AG09309 (cell line): ENCODE measurements around the gene FBXL14.

ENCODE experiments used
- DNase-seq: peaks from one replicate; pipeline ENCODE4 v3.0.0-alpha.2; 2010; ENCODE audit warnings: low read depth
- H3K4me3 ChIP-seq: 2 replicates; pipeline ENCODE4 v1.5.1; 2011; ENCODE audit warnings: mild to moderate bottlenecking, low read depth, low read length, moderate library complexity; ENCODE audit not compliant: control insufficient read depth
- TF ChIP-seq, protein P1 (sequence below): IDR thresholded peaks from 2 replicates; pipeline ENCODE4 v1.5.1; 2011; ENCODE audit warnings: mild to moderate bottlenecking, low read depth, low read length, inconsistent platforms; ENCODE audit not compliant: insufficient read depth, control insufficient read depth; ENCODE audit errors: missing control alignments

Gene FBXL14

GRCh38 chr12:1611803-1612572 lies 17.6 kb upstream of the FBXL14 start:
- TF ChIP-seq, protein P1, sequence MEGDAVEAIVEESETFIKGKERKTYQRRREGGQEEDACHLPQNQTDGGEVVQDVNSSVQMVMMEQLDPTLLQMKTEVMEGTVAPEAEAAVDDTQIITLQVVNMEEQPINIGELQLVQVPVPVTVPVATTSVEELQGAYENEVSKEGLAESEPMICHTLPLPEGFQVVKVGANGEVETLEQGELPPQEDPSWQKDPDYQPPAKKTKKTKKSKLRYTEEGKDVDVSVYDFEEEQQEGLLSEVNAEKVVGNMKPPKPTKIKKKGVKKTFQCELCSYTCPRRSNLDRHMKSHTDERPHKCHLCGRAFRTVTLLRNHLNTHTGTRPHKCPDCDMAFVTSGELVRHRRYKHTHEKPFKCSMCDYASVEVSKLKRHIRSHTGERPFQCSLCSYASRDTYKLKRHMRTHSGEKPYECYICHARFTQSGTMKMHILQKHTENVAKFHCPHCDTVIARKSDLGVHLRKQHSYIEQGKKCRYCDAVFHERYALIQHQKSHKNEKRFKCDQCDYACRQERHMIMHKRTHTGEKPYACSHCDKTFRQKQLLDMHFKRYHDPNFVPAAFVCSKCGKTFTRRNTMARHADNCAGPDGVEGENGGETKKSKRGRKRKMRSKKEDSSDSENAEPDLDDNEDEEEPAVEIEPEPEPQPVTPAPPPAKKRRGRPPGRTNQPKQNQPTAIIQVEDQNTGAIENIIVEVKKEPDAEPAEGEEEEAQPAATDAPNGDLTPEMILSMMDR: no peak
- peak; percentile 90 for DNase-seq
- H3K4me3 ChIP-seq: peak overlapping the region; percentile 14

DNA sequence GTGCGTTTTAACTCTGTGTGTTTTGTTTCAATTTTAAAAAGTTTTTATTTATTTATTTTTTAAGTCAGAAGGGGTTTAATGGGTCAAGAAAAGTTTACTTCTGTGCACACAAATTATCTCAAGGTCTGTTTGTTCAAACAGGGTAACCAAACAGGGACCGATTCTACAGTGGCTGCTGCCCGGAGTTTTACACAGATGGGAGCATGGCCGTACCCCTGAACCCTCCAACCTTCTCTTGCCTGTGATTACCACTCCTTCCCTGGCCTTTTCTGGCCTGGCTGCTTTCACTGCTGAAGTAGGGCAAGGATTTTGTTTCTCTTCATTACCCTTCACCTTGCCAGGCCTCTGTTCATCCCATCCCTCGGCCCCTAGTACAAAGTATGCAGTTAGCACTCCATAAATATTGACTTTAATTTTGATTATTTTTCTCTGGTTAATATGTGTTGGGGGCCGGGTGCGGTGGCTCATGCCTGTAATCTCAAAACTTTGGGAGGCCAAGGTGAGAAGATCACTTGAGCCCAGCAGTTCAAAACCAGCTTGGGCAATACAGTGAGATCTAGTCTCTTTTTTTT lies 15.8 kb upstream of the FBXL14 start:
- TF ChIP-seq, protein P1: no peak
- DNase-seq: no peak
- no peak overlapping the region for H3K4me3 ChIP-seq

- TF ChIP-seq, protein P1: no peak
- DNase-seq: no peak
- no peak overlapping the region for H3K4me3 ChIP-seq
Observed at GRCh38 chr12:1608713-1609119, 14.3 kb upstream of the FBXL14 start.

- TF ChIP-seq, protein P1: no peak
- no peak overlapping the region for H3K4me3 ChIP-seq
- no peak for DNase-seq
Observed at GRCh38 chr12:1607940-1608712, 13.7 kb upstream of the FBXL14 start.

- TF ChIP-seq, protein P1: no peak
- DNase-seq: no peak
- peak overlapping the region; percentile 41; the same call in 1 of the 2 replicates for H3K4me3 ChIP-seq
Observed at GRCh38 chr12:1606021-1606622, 11.7 kb upstream of the FBXL14 start.

- H3K4me3 ChIP-seq: peak overlapping the region; percentile 41
- DNase-seq: no peak
- TF ChIP-seq, protein P1: peak; percentile 81
Observed at GRCh38 chr12:1605129-1606020, 11.0 kb upstream of the FBXL14 start.
